HEK293 (cell line): ENCODE measurements around the gene TAF1L.
A peak's percentile ranks its signal among the peaks of the same experiment; 100 is the strongest.

Experiments used
- CTCF ChIA-PET: fragments of 350-600 bp; formaldehyde crosslinking; extraction: SDS; loops from one replicate; lab custom pipeline; 2021; ENCODE audit warnings: antibody characterized with exemption; lab: Yijun Ruan, JAX
- POLR2A ChIA-PET: fragments of 300-600 bp; formaldehyde crosslinking; extraction: SDS; loops from one replicate; lab custom pipeline; 2020; ENCODE audit warnings: antibody characterized with exemption, inconsistent platforms; lab: Yijun Ruan, JAX
- H3K27ac ChIP-seq: fragments of 200-500 bp; sonication (Bioruptor generic); 2 replicates; pipeline ENCODE4 v1.5.1; 2014; ENCODE audit warnings: low read depth, low read length, control low read depth, inconsistent platforms; ENCODE audit errors: extremely low read depth
- H3K36me3 ChIP-seq, 2 experiments: fragments of 200-500 bp in 1 of 2; sonication (Bioruptor generic) in 1 of 2; 1 replicate in 1 of 2; 2 replicates in 1 of 2; pipeline ENCODE4 v1.5.1; 2014 to 2017; ENCODE audit warnings: inconsistent platforms in 2 of 2, low read length in 2 of 2; ENCODE audit not compliant: control insufficient read depth in 2 of 2, insufficient read depth in 1 of 2
- H3K4me1 ChIP-seq: fragments of 200-500 bp; sonication (Bioruptor generic); 2 replicates; pipeline ENCODE4 v1.5.1; 2014; ENCODE audit warnings: mild to moderate bottlenecking, low read length, inconsistent platforms; ENCODE audit not compliant: control insufficient read depth, insufficient read depth
- H3K4me3 ChIP-seq: 2 replicates; pipeline ENCODE4 v1.5.1; 2011; ENCODE audit warnings: low read depth, mild to moderate bottlenecking, control low read depth, low read length, moderate library complexity
- H3K9me3 ChIP-seq: fragments of 200-500 bp; sonication (Bioruptor generic); 2 replicates; pipeline ENCODE4 v1.5.1; 2014; ENCODE audit warnings: low read depth, low read length, inconsistent platforms; ENCODE audit not compliant: control insufficient read depth, insufficient read depth
- HOXA7 ChIP-seq: sonication (generic); formaldehyde crosslinking; IDR thresholded peaks from 2 replicates; pipeline ENCODE4 v1.8.1; 2022; ENCODE audit warnings: missing genetic modification reagents, borderline replicate concordance
- HOXC10 ChIP-seq: sonication (generic); formaldehyde crosslinking; IDR thresholded peaks from 2 replicates; pipeline ENCODE4 v1.8.1; 2023; ENCODE audit warnings: mild to moderate bottlenecking, missing genetic modification reagents
- MZF1 ChIP-seq: fragments of 450-650 bp; formaldehyde crosslinking; IDR thresholded peaks from 2 replicates; pipeline ENCODE4 v1.5.1; 2017; ENCODE audit warnings: missing biosample characterization, missing genetic modification characterization, borderline replicate concordance
- PRDM10 ChIP-seq: fragments of 450-650 bp; formaldehyde crosslinking; IDR thresholded peaks from 2 replicates; pipeline ENCODE4 v1.5.1; 2016; ENCODE audit warnings: missing biosample characterization, missing genetic modification characterization
- SP2 ChIP-seq: fragments of 450-650 bp; formaldehyde crosslinking; IDR thresholded peaks from 2 replicates; pipeline ENCODE4 v1.5.1; 2016; ENCODE audit warnings: missing biosample characterization, missing genetic modification characterization
- TCF7L2 ChIP-seq: IDR thresholded peaks from 2 replicates; pipeline ENCODE4 v1.6.1; 2011; ENCODE audit warnings: low read depth, mild to moderate bottlenecking, inconsistent platforms, low read length, moderate library complexity, borderline replicate concordance
- ZBTB7A ChIP-seq: fragments of 450-650 bp; formaldehyde crosslinking; IDR thresholded peaks from 2 replicates; pipeline ENCODE4 v1.5.1; 2016; ENCODE audit warnings: low read depth, missing biosample characterization, missing genetic modification characterization
- ZNF132 ChIP-seq: fragments of 450-650 bp; formaldehyde crosslinking; IDR thresholded peaks from 2 replicates; pipeline ENCODE4 v1.5.1; 2017; ENCODE audit warnings: missing biosample characterization, missing genetic modification characterization, borderline replicate concordance
- ZNF138 ChIP-seq: fragments of 450-650 bp; formaldehyde crosslinking; IDR thresholded peaks from 2 replicates; pipeline ENCODE4 v1.5.1; 2016; ENCODE audit warnings: missing biosample characterization, missing genetic modification characterization, borderline replicate concordance
- ZNF19 ChIP-seq: fragments of 450-650 bp; formaldehyde crosslinking; IDR thresholded peaks from 2 replicates; pipeline ENCODE4; 2016; ENCODE audit warnings: missing biosample characterization, missing genetic modification characterization, low read depth
- ZNF2 ChIP-seq: fragments of 450-650 bp; formaldehyde crosslinking; IDR thresholded peaks from 2 replicates; pipeline ENCODE4 v1.5.1; 2016; ENCODE audit warnings: missing biosample characterization, missing genetic modification characterization
- ZNF202 ChIP-seq: fragments of 450-650 bp; formaldehyde crosslinking; IDR thresholded peaks from 2 replicates; pipeline ENCODE4 v1.5.1; 2016; ENCODE audit warnings: missing biosample characterization, missing genetic modification characterization, borderline replicate concordance
- ZNF23 ChIP-seq: fragments of 450-650 bp; formaldehyde crosslinking; IDR thresholded peaks from 2 replicates; pipeline ENCODE4 v1.5.1; 2016; ENCODE audit warnings: missing biosample characterization, missing genetic modification characterization, borderline replicate concordance
- ZNF266 ChIP-seq: fragments of 450-650 bp; formaldehyde crosslinking; IDR thresholded peaks from 2 replicates; pipeline ENCODE4 v1.5.1; 2016; ENCODE audit warnings: missing biosample characterization, missing genetic modification characterization, low read depth
- ZNF571 ChIP-seq: fragments of 450-650 bp; formaldehyde crosslinking; IDR thresholded peaks from 2 replicates; pipeline ENCODE4 v1.5.0; 2017; ENCODE audit warnings: missing biosample characterization, missing genetic modification characterization
- ZNF645 ChIP-seq: fragments of 450-650 bp; formaldehyde crosslinking; IDR thresholded peaks from 2 replicates; pipeline ENCODE4; 2016; ENCODE audit warnings: missing biosample characterization, missing genetic modification characterization
- ZNF768 ChIP-seq: fragments of 450-650 bp; formaldehyde crosslinking; IDR thresholded peaks from 2 replicates; pipeline ENCODE4 v1.5.1; 2018; ENCODE audit warnings: missing biosample characterization, mild to moderate bottlenecking, missing genetic modification characterization
- ZNF830 ChIP-seq: fragments of 450-650 bp; IDR thresholded peaks from 2 replicates; pipeline ENCODE4 v1.5.0; 2018; ENCODE audit warnings: missing biosample characterization, missing genetic modification characterization, low read depth, mild to moderate bottlenecking, moderate library complexity
- TF ChIP-seq, protein P1 (sequence below): fragments of 450-650 bp; formaldehyde crosslinking; IDR thresholded peaks from 2 replicates; pipeline ENCODE4 v1.5.1; 2016; ENCODE audit warnings: missing biosample characterization, missing genetic modification characterization

Gene TAF1L

DNA sequence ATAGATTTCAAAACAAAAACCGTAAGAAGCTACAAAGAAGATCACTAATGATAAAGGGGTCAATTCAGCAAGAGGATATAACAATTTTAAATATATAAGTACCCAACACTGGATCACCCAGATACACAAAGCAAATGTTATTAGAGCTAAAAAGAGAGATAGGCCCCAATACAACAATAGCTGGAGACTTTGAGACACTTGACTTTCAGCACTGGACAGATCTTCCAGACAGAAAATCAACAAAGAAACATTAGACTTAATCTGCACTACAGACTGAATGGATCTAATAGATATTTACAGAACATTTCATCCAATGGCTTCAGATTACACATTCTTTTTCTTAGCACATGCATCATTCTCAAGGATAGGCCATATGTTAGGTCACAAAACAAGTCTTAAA is 46.3 kb upstream of the TAF1L start:
- Histone ChIP-seq H3K4me3 (no peak overlapping the region), H3K9me3 (no peaks in the 10 kb centered on the region), H3K27ac (no peak overlapping the region), H3K4me1 (no peaks in the 10 kb centered on the region), H3K36me3 (no peaks in the 10 kb centered on the region)
- TF ChIP-seq MZF1 (tag by site-specific recombination) (no peak), HOXA7 (CRISPR knock-in tag) (no peak)
- TF ChIP-seq, protein P1, sequence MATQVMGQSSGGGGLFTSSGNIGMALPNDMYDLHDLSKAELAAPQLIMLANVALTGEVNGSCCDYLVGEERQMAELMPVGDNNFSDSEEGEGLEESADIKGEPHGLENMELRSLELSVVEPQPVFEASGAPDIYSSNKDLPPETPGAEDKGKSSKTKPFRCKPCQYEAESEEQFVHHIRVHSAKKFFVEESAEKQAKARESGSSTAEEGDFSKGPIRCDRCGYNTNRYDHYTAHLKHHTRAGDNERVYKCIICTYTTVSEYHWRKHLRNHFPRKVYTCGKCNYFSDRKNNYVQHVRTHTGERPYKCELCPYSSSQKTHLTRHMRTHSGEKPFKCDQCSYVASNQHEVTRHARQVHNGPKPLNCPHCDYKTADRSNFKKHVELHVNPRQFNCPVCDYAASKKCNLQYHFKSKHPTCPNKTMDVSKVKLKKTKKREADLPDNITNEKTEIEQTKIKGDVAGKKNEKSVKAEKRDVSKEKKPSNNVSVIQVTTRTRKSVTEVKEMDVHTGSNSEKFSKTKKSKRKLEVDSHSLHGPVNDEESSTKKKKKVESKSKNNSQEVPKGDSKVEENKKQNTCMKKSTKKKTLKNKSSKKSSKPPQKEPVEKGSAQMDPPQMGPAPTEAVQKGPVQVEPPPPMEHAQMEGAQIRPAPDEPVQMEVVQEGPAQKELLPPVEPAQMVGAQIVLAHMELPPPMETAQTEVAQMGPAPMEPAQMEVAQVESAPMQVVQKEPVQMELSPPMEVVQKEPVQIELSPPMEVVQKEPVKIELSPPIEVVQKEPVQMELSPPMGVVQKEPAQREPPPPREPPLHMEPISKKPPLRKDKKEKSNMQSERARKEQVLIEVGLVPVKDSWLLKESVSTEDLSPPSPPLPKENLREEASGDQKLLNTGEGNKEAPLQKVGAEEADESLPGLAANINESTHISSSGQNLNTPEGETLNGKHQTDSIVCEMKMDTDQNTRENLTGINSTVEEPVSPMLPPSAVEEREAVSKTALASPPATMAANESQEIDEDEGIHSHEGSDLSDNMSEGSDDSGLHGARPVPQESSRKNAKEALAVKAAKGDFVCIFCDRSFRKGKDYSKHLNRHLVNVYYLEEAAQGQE (tag by site-specific recombination): peak; percentile 23; the same call in 1 of the 2 replicates
- ChIA-PET CTCF (interaction anchor here (0.6 kb wide), 1 partner anchor 257 kb away, joined by 4 read pairs; no protein-coding TSS in a partner anchor), POLR2A (no interaction called here)

DNA sequence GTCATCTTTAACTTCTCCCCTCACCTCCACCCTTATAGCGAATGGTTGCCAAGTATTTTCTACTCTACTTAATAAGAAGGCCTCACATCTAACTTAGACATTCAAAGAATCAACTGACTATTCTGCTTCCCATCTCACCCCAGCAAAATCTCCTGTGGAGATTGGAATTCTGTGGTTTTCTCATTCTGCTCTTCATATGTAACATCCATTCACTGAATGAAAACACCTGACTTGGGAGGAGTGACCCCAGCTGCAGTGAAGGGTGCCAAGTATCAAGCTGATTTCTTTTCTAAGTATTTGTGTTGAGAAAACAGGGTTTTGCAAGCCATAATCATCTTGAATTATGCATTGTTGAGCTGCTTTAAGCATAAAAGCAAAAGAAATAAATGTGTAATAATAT is 42.5 kb upstream of the TAF1L start:
- CTCF ChIA-PET: no interaction called here
- POLR2A ChIA-PET: no interaction called here
- Histone ChIP-seq H3K36me3 (no peaks in the 10 kb centered on the region), H3K4me3 (no peak overlapping the region), H3K4me1 (no peaks in the 10 kb centered on the region), H3K9me3 (no peaks in the 10 kb centered on the region), H3K27ac (no peak overlapping the region)
- TF ChIP-seq ZNF830 (tag by site-specific recombination) (no peak), TCF7L2 (no peak)

DNA sequence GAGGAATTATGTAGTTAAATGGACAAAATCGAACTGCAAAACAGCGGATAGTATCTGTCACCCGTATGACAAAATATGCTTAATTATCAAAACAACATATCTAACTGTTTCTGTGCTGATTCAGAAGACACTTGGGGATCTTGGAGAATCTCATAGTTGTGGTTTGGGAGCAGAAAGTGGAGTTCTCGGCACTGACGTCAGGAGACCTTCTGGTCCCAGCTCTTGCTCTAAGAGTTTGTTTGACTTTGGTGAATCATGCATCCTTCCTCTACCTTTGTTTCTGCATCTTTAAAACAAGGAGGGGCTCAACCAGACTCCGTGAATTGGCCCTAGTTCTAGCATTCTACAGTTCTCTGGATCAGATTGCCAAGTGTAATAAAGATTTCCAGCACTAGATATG is 37.0 kb upstream of the TAF1L start:
- no peaks in the 10 kb centered on the region for H3K9me3 ChIP-seq
- no peaks in the 10 kb centered on the region for H3K4me1 ChIP-seq
- H3K27ac ChIP-seq: no peak overlapping the region
- TF ChIP-seq ZNF19 (tag by site-specific recombination) (no peak), SP2 (tag by site-specific recombination) (no peak), ZNF768 (tag by site-specific recombination) (no peak), ZNF23 (tag by site-specific recombination) (no peak), PRDM10 (tag by site-specific recombination) (no peak), ZNF2 (no peak), ZNF202 (tag by site-specific recombination) (no peak), ZNF571 (tag by site-specific recombination) (no peak), HOXC10 (CRISPR knock-in tag) (no peak), ZNF132 (no peak), ZNF266 (tag by site-specific recombination) (no peak), ZBTB7A (tag by site-specific recombination) (no peak), ZNF645 (no peak), ZNF138 (tag by site-specific recombination) (no peak)
- CTCF ChIA-PET: interaction anchor here (0.7 kb wide), 1 partner anchor 75 kb away, joined by 3 read pairs; no protein-coding TSS in a partner anchor
- H3K36me3 ChIP-seq: no peaks in the 10 kb centered on the region
- H3K4me3 ChIP-seq: no peak overlapping the region
- POLR2A ChIA-PET: no interaction called here
